DMS 273 treated with DMSO at 0.1 percent for 48 hours (cell line): ENCODE results near the gene STAMBPL1.

Experiments used
- DNase-seq: peaks from one replicate; lab custom pipeline; 2025; lab: John Stamatoyannopoulos, UW

STAMBPL1 gene

DNA sequence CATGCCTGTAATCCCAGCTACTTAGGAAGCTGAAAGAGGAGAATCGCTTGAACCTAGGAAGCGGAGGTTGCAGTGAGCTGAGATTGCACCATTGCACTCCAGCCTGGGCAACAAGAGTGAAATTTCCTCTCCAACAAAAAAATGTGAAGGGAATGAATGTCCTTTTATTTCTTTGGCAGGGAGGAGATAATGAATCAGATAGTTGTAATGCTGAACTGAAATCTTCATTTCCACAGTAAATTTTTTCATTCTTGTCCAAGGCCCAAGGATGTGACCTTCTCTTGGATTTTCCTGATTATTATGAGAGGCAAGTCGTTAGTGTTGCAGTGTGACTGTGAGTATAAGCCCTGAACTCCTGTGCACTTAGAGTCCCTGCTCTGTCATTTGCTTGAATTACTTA is 13.6 kb downstream of the STAMBPL1 start:
- DNase-seq, result no peak

DNA sequence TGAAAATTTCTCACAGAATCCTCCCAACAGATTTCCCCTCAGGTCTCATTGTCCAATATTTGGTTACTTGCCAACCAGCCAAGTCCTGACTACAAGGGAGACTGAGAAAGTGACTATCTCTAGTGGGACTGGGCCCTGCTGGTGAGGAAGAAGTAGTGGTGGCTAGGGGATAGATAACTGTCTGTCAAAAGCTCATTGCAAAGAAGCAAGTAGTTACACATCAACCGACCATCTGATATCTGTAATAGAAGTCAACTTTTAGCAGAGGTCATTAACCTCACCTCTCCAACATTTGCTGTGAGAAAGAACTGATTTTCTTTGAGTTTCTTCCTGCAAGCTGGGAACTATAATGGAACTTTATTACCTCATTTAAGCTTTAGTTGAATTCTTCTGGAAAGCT is 15.2 kb downstream of the STAMBPL1 start:
- no peak for DNase-seq

DNA sequence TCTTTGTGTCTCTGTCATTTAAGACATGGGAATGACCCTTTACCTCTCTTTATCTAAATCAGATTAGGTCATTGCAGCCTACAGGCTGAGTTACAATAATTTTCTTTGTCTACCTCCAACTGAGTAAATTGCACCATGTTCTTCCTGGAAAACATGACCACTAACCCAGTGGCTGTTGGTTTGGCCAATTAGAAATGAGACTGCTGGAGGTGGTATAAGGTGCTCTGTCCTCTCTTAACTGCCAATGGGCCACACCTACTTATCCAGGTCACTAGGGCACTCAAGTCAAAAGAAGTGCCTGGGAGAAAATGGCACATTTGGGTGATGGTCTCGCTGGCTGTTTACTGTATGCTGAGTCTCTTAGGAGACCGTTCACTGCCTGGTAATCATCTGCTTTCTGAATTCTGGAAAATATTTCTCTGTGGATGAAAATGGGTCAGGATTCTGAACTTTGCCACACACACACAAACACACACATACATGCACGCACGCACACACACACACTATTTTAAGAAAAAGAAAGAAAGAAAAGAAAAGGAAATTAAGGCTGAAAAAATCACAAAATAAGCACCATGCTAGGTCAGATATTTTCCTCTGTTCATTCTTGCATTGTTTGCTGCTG is 16.4 kb downstream of the STAMBPL1 start:
- no peak for DNase-seq

DNA sequence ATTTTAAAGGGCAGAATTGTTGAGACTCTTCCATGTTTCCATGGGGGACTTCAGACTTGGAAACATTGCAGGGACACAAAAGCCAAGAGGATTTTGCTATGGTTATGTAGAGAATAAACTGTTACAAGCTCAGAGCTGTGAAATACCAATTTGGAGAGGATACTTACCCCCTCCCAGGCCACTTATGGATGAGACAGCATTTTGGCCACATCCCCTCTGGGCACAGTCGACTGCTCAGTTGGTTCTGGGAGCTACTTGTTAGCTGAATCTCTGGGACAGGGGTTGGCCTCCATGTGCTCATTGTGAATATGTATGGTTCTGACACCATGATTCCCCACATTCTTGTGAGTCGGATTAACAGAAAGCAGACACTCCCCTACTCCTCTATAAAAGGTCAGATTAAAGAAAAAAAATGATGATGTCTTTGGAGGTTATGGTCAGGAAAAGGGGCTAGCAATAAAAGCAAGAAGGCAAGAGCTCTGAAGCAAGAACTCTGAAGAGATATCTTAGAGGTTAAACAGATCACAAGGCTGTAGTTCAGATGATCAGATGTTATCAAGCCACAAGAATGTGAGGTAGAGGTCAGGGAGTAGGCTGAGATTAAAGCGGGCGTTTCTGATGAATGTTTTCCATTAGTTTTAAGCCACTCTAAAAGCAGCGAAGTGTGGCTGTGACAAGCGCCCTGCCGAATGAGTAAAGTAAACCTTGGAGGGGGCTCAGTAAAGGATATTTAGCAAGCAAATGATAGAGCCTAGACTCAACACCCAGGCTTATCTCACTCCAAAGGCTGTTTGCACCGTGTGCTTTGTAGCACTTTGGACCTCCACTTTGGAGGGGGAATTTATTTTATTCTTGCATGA is 17.2 kb downstream of the STAMBPL1 start:
- DNase-seq, result no peak

DNA sequence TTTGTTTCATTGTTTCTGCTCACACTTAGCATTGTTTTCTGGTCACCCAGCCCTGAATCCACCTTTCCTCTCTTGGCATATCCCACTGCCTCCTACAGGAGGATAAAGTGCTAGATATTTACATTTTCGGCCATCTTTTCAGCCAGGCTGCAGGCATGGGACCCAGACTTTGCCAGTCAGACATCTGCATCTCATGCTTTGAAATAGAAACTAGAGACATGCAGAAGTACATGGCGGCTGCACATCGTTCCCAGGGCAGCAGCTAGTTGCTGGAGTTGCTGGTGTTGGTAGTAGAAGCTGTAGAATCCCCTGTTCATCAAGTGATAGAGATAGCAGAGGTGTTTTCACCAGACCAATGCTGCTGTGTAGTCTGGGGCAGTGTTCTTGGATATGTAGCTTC is 18.7 kb downstream of the STAMBPL1 start:
- no peak for DNase-seq

DNA sequence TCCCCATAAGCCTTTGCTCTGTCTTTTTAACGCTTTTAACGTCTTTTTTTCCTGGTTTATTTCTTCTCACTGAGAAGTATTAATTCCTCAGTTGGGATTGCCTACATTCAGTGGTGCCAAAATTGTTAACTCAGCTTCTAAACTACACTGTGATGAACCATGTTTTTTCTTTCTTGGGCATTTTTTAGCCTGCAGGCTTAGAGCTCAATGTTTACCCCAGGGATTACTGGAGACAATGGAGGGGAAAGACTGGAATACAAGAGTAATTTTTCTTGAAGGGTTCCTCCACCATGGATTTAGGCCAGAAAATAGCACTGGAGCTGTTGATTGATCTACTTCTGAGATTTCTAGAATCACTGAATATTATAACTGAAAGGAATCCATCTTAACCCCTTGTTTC is 19.8 kb downstream of the STAMBPL1 start:
- DNase-seq, result no peak

DNA sequence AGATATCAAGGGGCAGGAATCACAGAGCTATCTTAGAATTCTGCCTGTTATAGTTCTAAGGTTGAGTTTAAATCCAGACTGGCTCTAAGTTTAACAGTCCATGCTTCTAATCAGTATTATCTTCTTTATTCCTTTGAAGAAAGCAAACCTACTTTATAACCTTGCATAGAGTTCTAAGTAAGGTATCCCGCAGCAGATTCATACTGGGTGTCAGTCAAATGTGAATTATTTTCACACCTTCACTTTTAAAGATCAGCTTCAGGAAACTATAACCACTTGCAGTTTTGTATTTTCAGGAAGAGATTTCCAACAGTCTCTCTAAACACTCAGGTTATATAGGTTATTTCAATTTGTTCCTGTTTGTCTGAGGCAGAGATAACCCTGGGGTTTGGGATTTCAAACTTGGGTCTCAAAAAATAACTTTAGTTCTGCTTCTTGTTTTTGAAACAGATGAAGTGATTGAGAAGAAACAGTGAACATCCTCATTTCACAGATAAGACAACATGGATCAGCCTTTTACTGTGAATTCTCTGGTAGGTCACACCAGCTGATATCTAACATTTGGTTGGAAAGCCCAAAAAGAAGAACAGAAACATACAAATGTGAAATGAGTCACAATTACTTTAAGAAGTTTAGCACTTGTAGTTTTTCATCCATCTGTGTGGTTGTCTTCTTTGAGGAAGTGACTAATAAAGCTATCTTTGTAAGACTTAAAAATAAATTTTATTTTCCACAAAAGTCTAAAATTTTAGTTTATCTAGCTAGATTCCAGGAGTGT is 21.4 kb downstream of the STAMBPL1 start:
- no peak for DNase-seq

DNA sequence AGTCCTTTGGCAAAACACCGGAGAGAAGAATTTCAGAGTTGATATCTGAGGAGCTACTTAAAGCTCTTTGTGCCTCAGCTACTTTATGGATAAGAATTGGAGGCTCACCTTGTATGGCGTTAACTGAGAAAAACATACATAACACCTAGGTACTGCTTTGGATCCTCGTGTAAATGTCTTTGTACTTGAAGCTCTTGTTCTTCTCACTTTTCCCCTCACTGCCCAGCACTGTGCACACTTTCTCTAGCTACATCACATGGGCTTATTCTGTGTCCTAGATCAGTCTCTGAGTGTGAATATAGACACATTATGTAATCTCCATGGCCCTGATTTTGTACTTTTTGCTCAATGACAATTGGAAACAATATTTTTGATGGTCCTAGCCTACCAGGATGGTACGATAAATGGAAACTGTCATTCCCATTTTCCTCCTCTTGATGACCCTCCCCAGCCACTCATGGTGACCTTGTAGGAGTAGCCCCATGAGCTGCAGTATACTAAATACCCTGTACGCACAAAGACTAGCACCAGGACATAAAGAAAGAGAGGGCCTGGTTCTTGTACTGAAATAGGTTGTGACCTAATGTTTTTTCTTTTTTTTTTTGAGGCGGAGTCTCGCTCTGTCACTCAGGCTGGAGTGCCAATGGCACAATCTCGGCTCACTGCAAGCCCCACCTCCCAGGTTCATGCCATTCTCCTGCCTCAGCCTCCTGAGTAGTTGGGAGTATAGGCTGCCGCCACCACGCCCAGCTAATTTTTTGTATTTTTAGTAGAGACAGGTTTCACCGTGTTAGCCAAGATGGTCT is 22.1 kb downstream of the STAMBPL1 start:
- no peak for DNase-seq

DNA sequence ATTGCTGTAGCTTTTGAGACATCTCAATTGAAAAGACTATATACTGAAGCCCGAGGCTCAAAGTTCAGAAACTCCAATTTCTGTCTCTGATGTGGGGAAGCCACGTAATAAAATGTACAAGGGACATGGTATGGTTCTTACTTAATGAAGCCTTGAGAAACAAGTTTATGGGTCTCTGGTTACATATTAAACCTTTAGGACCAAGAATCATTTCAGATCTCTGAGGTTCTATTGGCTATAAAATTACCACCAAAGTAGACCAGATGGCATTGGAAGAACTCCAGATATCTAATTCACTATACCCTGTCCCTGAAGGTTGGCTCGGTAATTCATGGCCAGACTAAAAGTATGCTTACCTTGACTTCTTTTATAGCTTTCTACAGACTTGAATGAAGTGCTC is 23.7 kb downstream of the STAMBPL1 start:
- peak; percentile 61 for DNase-seq

DNA sequence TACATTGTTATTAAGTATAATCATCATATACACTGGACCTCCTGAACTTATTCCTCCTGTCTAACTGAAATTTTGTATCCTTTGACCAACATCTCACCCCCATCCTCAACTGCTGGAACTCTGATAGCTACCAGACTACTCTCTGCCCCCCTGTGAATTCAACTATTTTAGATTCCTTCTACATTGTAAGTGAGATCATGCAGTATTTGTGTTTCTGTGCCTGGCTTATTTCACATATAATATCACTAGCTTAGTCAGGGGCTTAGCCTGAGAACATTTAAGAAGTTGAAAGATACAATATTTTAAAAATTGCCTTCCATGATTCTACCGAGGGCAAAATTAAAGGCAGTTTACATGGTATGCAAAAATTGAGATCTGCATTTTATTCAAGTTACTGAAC is 26.9 kb downstream of the STAMBPL1 start:
- no peak for DNase-seq

DNA sequence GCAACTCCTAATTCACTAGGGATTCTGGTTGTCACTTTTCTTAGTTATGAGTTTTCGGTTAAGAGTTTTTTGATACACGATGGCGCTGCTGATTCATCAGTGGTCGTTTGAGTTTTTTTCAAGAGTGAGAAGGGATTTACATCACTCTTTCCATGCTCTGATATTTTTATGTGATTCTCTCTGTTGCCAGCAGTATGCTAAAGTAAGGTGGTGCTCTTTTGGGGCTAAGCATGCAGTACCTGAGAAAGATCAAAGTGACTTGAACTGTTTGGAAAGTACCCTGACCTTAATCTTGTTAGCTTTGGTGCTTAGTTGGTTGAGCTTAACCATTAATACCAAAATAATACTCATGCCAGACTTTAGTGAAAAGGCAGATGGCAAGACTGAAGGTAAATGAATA is 28.1 kb downstream of the STAMBPL1 start:
- no peak for DNase-seq

DNA sequence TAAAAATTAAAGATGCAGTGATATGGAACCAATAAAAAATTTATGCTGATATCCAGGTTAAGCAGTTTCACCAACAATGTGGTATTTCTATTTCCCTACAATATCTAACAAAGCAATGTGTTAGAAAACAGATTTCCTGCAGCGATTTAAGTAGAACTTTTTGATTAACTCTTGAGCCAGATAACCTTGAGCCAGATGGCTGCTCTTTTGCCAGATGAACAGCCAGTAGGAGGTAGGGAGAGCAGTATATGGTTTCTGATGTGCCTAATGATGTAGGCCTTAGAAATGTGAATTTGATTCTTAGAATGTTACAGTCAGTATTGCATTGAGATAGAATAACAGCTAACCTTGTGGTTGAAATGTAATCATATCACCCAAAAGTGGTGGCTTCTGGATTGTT is 31.1 kb downstream of the STAMBPL1 start:
- DNase-seq, result peak; percentile 31

DNA sequence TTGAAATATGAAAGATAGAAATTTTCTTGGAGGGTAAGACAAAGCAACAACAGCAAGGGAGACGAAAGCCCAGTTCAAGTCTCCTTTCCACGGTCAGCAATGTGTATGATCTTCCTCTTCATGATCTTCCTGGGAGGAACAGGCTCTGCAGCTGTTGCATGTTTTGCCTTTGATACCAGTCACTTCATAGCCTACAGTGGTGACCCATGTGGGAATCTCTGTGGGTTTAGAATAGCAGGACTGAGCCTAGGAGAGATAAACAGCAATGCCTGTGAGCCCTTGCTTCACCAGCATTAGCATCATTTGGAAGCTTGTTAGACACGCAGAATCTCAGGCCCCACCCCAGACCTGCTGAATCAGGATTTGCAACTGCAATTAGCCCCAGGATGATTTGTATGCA is 31.8 kb downstream of the STAMBPL1 start:
- no peak for DNase-seq

DNA sequence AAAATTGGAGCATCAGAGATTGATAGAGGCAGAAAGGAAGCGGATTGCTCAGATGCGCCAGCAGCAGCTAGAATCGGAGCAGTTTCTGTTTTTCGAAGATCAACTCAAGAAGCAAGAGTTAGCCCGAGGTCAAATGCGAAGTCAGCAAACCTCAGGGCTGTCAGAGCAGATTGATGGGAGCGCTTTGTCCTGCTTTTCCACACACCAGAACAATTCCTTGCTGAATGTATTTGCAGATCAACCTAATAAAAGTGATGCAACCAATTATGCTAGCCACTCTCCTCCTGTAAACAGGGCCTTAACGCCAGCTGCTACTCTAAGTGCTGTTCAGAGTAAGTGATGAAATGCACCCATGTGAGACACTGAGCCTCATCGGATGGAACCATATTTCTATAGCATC is 33.1 kb downstream of the STAMBPL1 start:
- DNase-seq, result peak; percentile 57

DNA sequence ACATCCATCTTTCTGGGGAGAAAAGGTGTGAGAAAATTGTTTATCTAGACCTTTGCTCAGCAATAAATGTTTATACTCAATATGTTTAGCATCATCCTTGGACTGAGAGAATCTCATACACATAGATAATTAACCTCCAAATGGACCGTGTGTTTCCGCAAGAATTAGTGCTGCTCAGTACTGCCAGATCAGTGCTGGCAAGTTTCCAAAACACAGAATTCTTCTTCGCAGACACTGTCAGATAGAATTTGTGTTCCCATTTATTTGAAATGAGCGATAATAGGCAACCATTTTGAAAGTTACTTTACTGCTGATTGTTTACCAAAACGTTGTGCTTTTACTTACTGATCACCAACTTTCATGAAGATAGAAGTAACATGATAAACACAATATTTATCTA is 33.7 kb downstream of the STAMBPL1 start:
- no peak for DNase-seq

DNA sequence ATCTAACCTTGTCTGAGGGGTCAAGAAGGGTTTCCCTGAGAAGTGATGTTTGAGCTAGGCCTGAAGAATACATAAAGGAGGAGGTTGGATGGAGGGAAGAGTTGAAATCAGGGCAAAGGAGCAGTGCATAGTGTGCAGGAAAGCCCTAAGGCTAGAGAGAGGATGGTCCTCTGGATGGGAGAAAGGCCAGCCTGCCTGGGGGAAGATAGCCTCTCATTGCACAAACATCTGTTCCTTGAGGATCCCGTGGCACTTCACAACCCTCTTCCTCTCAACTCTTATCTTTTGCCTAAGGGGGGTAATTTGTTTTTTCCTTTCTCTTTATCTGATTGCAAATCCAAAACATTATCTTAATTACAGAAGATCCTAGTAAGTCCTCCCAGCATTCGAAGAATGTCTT is 35.7 kb downstream of the STAMBPL1 start:
- no peak for DNase-seq

DNA sequence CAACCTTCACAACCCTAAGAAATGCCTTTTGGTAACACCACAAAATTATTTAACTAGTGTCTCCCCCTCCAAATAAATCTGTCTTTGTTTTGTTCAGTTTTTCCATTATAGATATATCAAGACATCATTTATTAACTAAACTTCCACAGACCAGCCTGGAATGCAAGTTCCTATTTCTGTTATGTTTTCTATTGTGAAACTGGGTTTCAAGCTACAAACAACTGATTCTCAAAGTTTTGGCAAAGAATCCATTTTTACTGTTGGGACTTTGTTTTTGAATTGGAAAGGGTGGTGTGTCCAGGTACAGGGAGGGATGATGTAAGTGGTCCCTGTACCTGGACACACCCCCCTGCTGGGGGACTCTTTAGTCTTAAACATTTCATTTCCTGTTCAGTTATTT is 36.2 kb downstream of the STAMBPL1 start:
- no peak for DNase-seq

DNA sequence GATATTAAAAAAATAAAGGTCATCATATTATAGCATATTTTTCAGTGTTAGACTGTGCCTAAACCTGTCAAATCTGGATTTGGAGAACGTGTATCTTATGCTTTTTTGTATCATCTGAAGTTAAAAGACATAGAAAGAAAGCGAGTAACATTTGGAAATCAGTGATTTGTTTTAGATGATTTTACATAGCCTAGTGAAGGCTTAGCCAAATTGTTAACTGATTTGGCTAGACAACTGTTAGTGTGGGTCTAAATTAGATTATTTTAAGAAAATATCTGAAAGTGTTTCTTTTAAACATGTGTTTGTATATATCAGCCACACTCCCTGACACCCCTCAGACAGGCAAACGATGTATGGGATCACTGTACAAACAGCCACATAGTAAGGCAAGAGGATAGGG is 36.9 kb downstream of the STAMBPL1 start:
- no peak for DNase-seq

DNA sequence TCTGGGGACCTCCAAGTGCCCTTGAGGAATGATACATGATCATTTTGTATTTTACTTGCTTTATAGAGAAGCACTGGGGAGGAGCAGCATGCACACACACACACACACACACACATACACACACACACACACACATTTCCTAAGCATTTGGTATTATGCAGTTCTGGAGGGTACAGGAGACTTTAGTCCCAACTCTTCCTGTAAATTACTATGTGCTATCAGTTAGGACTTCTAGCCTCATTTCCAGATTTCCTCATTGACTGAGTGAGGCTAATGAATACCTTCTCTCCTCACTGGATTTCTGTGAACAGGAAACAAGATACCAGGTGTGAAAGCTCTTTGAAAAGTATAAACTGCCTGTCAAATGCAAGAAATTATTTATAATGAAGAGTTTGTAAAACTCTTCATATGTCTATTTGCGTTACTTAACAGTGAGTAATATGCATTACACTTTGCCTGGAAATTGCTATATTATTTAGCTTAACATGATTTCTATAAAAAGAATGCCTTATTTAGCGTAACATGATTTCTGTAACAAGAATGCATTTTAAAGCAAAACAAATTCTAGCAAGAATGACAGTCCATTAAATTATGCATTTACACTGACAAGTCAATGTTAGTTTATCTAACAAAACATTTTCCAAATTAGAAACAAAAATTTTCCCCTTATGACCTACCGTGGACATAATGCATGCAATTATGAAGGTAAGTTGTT is 38.3 kb downstream of the STAMBPL1 start:
- no peak for DNase-seq

DNA sequence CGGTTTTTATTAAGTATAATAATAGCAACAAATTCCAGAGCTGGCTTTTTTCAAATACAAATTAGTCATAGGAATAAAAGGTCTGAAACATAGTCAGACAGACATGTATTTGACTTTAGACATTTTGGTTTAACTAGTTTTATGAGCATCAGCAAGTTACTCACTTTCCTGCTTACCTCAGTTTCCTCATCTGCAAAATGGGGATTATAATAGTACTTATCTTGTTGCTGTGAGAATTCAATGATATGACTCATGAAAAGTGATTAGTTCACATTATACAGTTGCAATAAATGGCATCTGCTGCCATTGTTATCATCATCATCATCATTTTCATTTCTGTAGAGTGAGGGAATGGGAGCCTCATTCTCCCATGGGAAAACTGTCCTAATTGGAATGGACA is 39.0 kb downstream of the STAMBPL1 start:
- no peak for DNase-seq

DNA sequence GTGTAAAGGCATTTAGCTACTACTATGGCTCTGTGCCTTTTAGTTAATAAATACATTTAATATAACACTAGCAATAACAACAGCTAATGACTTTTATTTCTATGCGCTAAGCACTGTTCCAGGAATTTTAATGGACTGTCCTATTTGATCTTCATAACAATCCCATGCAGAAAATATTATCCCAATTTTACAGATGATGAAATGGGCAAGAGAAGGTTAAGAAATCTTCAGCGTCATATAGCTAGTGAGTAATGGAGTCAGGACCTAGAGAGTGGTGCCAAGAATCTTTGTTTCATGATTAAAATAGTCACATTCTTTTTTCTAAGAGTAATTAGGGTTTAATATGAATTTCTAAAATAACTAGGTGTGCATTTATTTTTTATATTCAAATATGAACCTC is 40.2 kb downstream of the STAMBPL1 start:
- no peak for DNase-seq
